Esophagus squamous epithelium (tissue), 5 donors: ENCODE data around the gene PCSK4. TPM values are rescaled to one million over a fixed set of nuclear protein-coding genes. Genes with fewer than 3 reads are reported as not detected.
A peak's percentile ranks its signal among the peaks of the same experiment; 100 is the strongest.

ENCODE experiments used
- DNase-seq: peaks from one replicate; lab custom pipeline; 2025; lab: John Stamatoyannopoulos, UW
- H3K27ac ChIP-seq, 4 donors: fragments of 200-600 bp; sonication (generic); one replicate each; pipeline ENCODE4 v1.5.1; 2016 to 2019; ENCODE audit warnings: mild to moderate bottlenecking in 1 of 4
- H3K27me3 ChIP-seq, 4 donors: fragments of 200-600 bp; sonication (generic); 1 replicate in 3 of 4; 2 replicates in 1 of 4; pipeline versions ENCODE4 v1.5.1 to v1.6.0; 2017 to 2021; ENCODE audit warnings: antibody characterized with exemption in 1 of 4
- H3K36me3 ChIP-seq, 3 donors: fragments of 200-600 bp; sonication (generic); one replicate each; pipeline ENCODE4 v1.5.1; 2016 to 2019
- H3K4me1 ChIP-seq, 3 donors: fragments of 200-600 bp; sonication (generic); one replicate each; pipeline ENCODE4 v1.5.1; 2017 to 2019
- H3K4me3 ChIP-seq, 4 donors: fragments of 200-600 bp; sonication (generic); 1 replicate in 3 of 4; 2 replicates in 1 of 4; pipeline ENCODE4 v1.5.1; 2016 to 2019; ENCODE audit warnings: mild to moderate bottlenecking in 2 of 4, moderate library complexity in 1 of 4
- H3K9me3 ChIP-seq, 3 donors: fragments of 200-600 bp; sonication (generic); one replicate each; pipeline ENCODE4 v1.5.1; 2016 to 2019
- CTCF ChIP-seq, 6 experiments: fragments of 450-650 bp in 4 of 6; fragments of 200-600 bp in 2 of 6; sonication (generic) in 2 of 6; IDR thresholded peaks; one replicate each; pipeline ENCODE4 v1.5.1; 2016 to 2019; ENCODE audit warnings: antibody characterized with exemption in 6 of 6, mild to moderate bottlenecking in 4 of 6, moderate library complexity in 4 of 6
- POLR2A ChIP-seq, 4 donors: fragments of 450-650 bp; IDR thresholded peaks; one replicate each; pipeline ENCODE4 v1.6.1; 2017; ENCODE audit warnings: antibody characterized with exemption in 4 of 4, mild to moderate bottlenecking in 4 of 4, moderate library complexity in 3 of 4
- WGBS, 2 donors: methylation state at CpG; one replicate each; pipeline ENCODE4 v1.1.5; 2018; 5-methylcytosine and 5-hydroxymethylcytosine counted together
- intact Hi-C: fragments of 100-400 bp; cut with DNase I; formaldehyde crosslinking; loops from one replicate; pipeline ENCODE4 v1.15.0; 2022
- total RNA-seq, 4 donors: library from RNA; depleted of rRNA; stranded (reverse); fragments of >200 nt; gene quantifications; one replicate each; pipeline ENCODE4 v1.1.0, GENCODE V29; 2016
- donor health status: DM: yes; HTN: yes; CAD: no.

PCSK4 gene
- total RNA-seq, 4 donors from 2014 or later, result 0.35 to 5.5 (median 1.1) TPM

- no peak for TF ChIP-seq CTCF (IDR thresholded peaks at IDR 0.05)
- no peak for TF ChIP-seq POLR2A (IDR thresholded peaks at IDR 0.05)
- intact Hi-C loops, result no loop called here
- H3K36me3 ChIP-seq, result peaks cover 0 to 2% (median 0%) of the 10 kb centered on the region in 3 donors
- H3K27me3 ChIP-seq, result peaks cover 47 to 78% (median 53%) of the 10 kb centered on the region in 4 donors
- H3K4me1 ChIP-seq, result peaks cover 18 to 54% (median 25%) of the 10 kb centered on the region in 3 donors
- no peak overlapping the region for H3K27ac ChIP-seq
- no peak for DNase-seq
- H3K9me3 ChIP-seq, result no peaks in the 10 kb centered on the region
- WGBS, 2 donors, result 61 to 77% methylated on average over 5 to 6 of the region's 9 CpGs
- H3K4me3 ChIP-seq, result no peak overlapping the region
These were observed 42.2 kb downstream of the PCSK4 start for GRCh38 chr19:1447944-1448343.

- intact Hi-C loops, result no loop called here
- TF ChIP-seq POLR2A (IDR thresholded peaks at IDR 0.05) (no peak), CTCF (IDR thresholded peaks at IDR 0.05) (no peak)
- Histone ChIP-seq H3K27ac (no peak overlapping the region), H3K4me3 (no peak overlapping the region), H3K36me3 (peaks cover 0 to 6% (median 0%) of the 10 kb centered on the region in 3 donors), H3K27me3 (peaks cover 42 to 74% (median 51%) of the 10 kb centered on the region in 4 donors), H3K4me1 (peaks cover 18 to 49% (median 25%) of the 10 kb centered on the region in 3 donors), H3K9me3 (no peaks in the 10 kb centered on the region)
- no peak for DNase-seq
- WGBS, 2 donors, result 18% methylated on average over 1 of the region's 4 CpGs; no CpG with 5 or more reads in 1 of the 2 donors
These were observed 42.6 kb downstream of the PCSK4 start for GRCh38 chr19:1447504-1447903.

GRCh38 chr19:1446713-1447481 lies 43.3 kb downstream of the PCSK4 start:
- Histone ChIP-seq H3K27me3 (peaks cover 36 to 68% (median 45%) of the 10 kb centered on the region in 4 donors), H3K4me1 (peaks cover 18 to 48% (median 25%) of the 10 kb centered on the region in 3 donors), H3K4me3 (peak overlapping the region in 2 of 4 donors; percentile 39 to 54), H3K27ac (no peak overlapping the region), H3K9me3 (no peaks in the 10 kb centered on the region), H3K36me3 (peaks cover 0 to 12% (median 6%) of the 10 kb centered on the region in 3 donors)
- WGBS, 2 donors, result 0 to 26% methylated on average over 3 to 4 of the region's 63 CpGs
- intact Hi-C loops, result no loop called here
- no peak for DNase-seq
- TF ChIP-seq CTCF (IDR thresholded peaks at IDR 0.05), result no peak

GRCh38 chr19:1445932-1446712 lies 44.0 kb downstream of the PCSK4 start:
- peaks cover 19 to 53% (median 25%) of the 10 kb centered on the region in 3 donors for H3K4me1 ChIP-seq
- no peak for DNase-seq
- peak overlapping the region in 3 of 4 donors; percentile 26 to 54 (median 39) for H3K4me3 ChIP-seq
- 0% methylated on average over 1 of the region's 99 CpGs; no CpG with 5 or more reads in 1 of the 2 donors for WGBS, 2 donors
- no peak for TF ChIP-seq CTCF (IDR thresholded peaks at IDR 0.05)
- no peak for TF ChIP-seq POLR2A (IDR thresholded peaks at IDR 0.05)
- H3K9me3 ChIP-seq, result no peaks in the 10 kb centered on the region
- H3K27me3 ChIP-seq, result peaks cover 30 to 60% (median 37%) of the 10 kb centered on the region in 4 donors
- peaks cover 7 to 20% (median 11%) of the 10 kb centered on the region in 3 donors for H3K36me3 ChIP-seq
- intact Hi-C loops, result no loop called here
- H3K27ac ChIP-seq, result no peak overlapping the region
